Activated T-cell treated with anti-CD3 and anti-CD28 coated beads, Interleukin-2, amount 50 U/mL, for 4 hours (primary cell): ENCODE data around the gene ZNF695. TPM values are rescaled to one million over a fixed set of nuclear protein-coding genes. Genes with fewer than 3 reads are reported as not detected.
A peak's percentile ranks its signal among the peaks of the same experiment; 100 is the strongest.

ENCODE experiments used
- ATAC-seq, 2 donors: fragments of 200-7000 bp; cut with Tn5 transposase; one replicate each; pipeline ENCODE4 v1.10.0; 2021
- DNase-seq: peaks from one replicate; pipeline ENCODE4 v3.0.0-alpha.2; 2020
- H3K27me3 Mint-ChIP-seq: one replicate; pipeline ENCODE4 v1.8.0; 2021; ENCODE audit warnings: low read depth, mixed read lengths
- H3K36me3 Mint-ChIP-seq: one replicate; pipeline ENCODE4 v1.8.0; 2022; ENCODE audit warnings: mixed read lengths; ENCODE audit not compliant: insufficient read depth
- H3K4me1 Mint-ChIP-seq: one replicate; pipeline ENCODE4 v1.8.0; 2021; ENCODE audit warnings: low read depth, mixed read lengths
- H3K4me3 Mint-ChIP-seq: one replicate; pipeline ENCODE4 v1.8.0; 2021; ENCODE audit warnings: mild to moderate bottlenecking, moderate library complexity, mixed read lengths
- H3K9me3 Mint-ChIP-seq: one replicate; pipeline ENCODE4 v1.8.0; 2021; ENCODE audit warnings: mixed read lengths
- total RNA-seq, 3 donors: library from RNA; stranded (reverse); gene quantifications; one replicate each; pipeline ENCODE4 v1.2.1, GENCODE V29; 2021

Gene ZNF695
- total RNA-seq, 3 donors from 2014 or later, result 0.14 to 0.48 (median 0.29) TPM

- no peak overlapping the region for H3K4me3 Mint-ChIP-seq
- ATAC-seq (no peak), DNase-seq (no peak)
- H3K9me3 Mint-ChIP-seq, result peaks cover 82% of the 10 kb centered on the region
- H3K4me1 Mint-ChIP-seq, result no peaks in the 10 kb centered on the region
- peaks cover 16% of the 10 kb centered on the region for H3K36me3 Mint-ChIP-seq
- no peaks in the 10 kb centered on the region for H3K27me3 Mint-ChIP-seq
Measured at GRCh38 chr1:246987083-246987690, 20.7 kb downstream of the ZNF695 start.

GRCh38 chr1:246978785-246979184, 29.1 kb downstream of the ZNF695 start:
- DNase-seq, result no peak
- Mint-ChIP-seq H3K27me3 (peaks cover 5% of the 10 kb centered on the region), H3K4me1 (no peaks in the 10 kb centered on the region), H3K36me3 (peaks cover 3% of the 10 kb centered on the region), H3K9me3 (peaks cover 38% of the 10 kb centered on the region), H3K4me3 (no peak overlapping the region)
- ATAC-seq, result no peak

DNA sequence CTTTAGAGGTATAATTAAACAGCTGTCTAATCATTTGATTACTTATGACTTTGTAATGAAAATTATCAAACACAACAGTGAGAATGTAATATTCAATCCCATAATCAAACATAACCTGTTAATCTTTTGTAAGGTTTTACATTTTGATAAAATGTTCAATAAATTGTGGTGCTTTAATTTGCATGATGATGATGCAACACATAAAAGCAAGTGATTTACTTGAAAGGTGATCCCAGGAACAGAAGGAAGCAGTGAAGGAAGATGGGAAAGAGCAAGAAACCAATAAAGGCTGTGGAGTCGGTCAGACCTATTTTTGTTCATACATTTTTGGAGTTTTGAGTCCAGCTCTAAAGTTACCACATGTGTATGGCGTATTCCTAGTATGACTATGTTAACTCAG, 29.6 kb downstream of the ZNF695 start:
- Mint-ChIP-seq H3K4me1 (no peaks in the 10 kb centered on the region), H3K9me3 (peaks cover 37% of the 10 kb centered on the region), H3K4me3 (no peak overlapping the region), H3K27me3 (peaks cover 5% of the 10 kb centered on the region), H3K36me3 (peaks cover 3% of the 10 kb centered on the region)
- ATAC-seq (no peak), DNase-seq (no peak)

DNA sequence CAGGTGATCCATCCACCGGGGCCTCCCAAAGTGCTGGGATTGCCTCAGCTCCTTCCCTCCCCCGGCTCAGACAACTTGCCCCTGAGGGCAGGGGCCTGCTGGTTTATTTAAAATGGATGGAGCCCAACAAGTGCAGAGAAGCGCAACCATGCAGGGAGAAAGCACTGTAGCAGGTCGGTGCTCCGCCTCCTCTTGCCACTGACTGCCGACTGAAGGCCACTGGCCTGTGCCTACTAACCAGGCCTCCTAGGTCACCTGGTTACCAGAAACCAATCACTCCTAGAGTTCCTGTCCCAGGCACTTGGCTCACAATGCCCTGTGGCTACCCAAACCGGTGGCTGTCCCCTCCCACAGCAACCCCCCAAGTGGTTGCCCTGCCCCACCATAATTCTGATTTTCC, 35.9 kb downstream of the ZNF695 start:
- H3K9me3 Mint-ChIP-seq, result peaks cover 31% of the 10 kb centered on the region
- H3K4me1 Mint-ChIP-seq, result no peaks in the 10 kb centered on the region
- H3K4me3 Mint-ChIP-seq, result no peak overlapping the region
- ATAC-seq (no peak), DNase-seq (no peak)
- H3K36me3 Mint-ChIP-seq, result no peaks in the 10 kb centered on the region
- peaks cover 5% of the 10 kb centered on the region for H3K27me3 Mint-ChIP-seq

DNA sequence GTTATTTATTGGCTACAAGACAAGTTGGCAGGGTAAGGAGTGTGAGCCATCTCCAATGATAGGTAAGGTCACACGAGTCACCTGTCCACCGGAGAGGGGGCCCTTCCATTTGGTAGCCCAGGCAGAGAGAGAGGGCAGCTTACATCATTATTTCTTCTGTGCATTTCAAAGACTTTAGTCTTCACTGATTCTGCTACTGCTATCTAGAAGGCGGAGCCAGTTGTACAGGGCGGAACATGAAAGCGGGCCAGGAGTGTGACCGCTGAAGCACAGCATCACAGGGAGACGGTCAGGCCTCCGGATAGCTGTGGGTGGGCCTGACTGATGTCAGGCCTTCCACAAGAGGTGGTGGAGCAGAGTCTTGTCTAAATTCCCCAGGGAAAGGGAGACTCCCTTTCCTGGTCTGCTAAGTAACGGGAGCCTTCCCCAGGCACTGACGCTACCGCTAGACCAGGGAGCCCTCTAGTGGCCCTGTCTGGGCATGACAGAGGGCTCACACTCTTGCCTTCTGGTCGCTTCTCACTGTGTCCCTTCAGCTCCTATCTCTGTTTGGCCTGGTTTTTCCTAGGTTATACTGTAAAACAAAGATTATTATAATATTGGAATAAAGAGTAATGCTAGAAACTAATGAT, 36.7 kb downstream of the ZNF695 start:
- no peak for ATAC-seq
- DNase-seq, result peak; percentile 23
- Mint-ChIP-seq H3K4me1 (no peaks in the 10 kb centered on the region), H3K27me3 (peaks cover 5% of the 10 kb centered on the region), H3K36me3 (no peaks in the 10 kb centered on the region), H3K9me3 (peaks cover 28% of the 10 kb centered on the region), H3K4me3 (no peak overlapping the region)

DNA sequence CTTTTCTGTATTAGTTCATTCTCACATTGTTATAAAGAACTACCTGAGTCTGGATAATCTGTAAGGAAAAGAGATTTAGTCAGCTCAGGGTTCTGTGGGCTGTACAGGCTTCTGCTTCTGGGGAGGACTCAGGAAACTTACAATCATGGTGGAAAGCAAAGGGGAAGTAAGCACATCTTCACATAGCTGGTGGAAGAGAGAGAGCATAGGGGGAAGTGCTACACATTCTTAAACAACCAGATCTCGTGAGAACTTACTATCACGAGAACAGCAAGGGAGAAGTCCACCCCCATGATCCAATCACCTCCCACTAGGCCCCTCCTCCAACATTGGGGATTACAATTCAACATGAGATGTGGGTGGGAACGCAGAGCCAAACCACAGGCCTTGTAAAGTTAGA, 38.2 kb downstream of the ZNF695 start:
- ATAC-seq, result no peak
- Mint-ChIP-seq H3K4me3 (no peak overlapping the region), H3K4me1 (no peaks in the 10 kb centered on the region), H3K36me3 (no peaks in the 10 kb centered on the region), H3K9me3 (peaks cover 20% of the 10 kb centered on the region), H3K27me3 (no peaks in the 10 kb centered on the region)
- no peak for DNase-seq

DNA sequence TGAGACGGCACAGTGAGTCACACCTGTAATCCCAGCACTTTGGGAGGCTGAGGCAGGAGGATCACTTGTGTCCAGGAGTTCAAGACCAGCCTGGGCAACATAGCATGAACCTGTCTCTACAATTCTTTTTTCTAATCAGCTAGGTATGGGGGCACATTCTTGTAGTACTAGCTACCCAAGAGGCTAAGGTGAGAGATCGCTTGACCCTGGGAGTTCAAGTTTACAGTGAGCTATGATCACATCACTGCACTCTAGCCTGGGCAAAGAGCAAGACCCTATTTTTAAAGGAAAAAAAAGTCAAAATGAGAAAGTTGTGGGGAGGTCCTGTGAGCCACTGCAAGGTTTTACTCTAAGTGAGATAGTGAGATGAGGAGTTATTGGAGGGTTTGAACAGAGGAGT, 41.4 kb downstream of the ZNF695 start:
- Mint-ChIP-seq H3K4me1 (no peaks in the 10 kb centered on the region), H3K4me3 (no peak overlapping the region), H3K27me3 (peaks cover 2% of the 10 kb centered on the region), H3K9me3 (peaks cover 20% of the 10 kb centered on the region), H3K36me3 (no peaks in the 10 kb centered on the region)
- no peak for ATAC-seq
- DNase-seq, result no peak

GRCh38 chr1:246959944-246960693, 47.7 kb downstream of the ZNF695 start:
- Mint-ChIP-seq H3K27me3 (peaks cover 2% of the 10 kb centered on the region), H3K4me3 (no peak overlapping the region), H3K36me3 (no peaks in the 10 kb centered on the region), H3K4me1 (peaks cover 4% of the 10 kb centered on the region), H3K9me3 (no peaks in the 10 kb centered on the region)
- no peak for ATAC-seq
- DNase-seq, result no peak

- no peaks in the 10 kb centered on the region for H3K9me3 Mint-ChIP-seq
- DNase-seq (no peak), ATAC-seq (no peak)
- no peaks in the 10 kb centered on the region for H3K36me3 Mint-ChIP-seq
- no peaks in the 10 kb centered on the region for H3K4me1 Mint-ChIP-seq
- no peaks in the 10 kb centered on the region for H3K27me3 Mint-ChIP-seq
- no peak overlapping the region for H3K4me3 Mint-ChIP-seq
Measured at GRCh38 chr1:246954126-246954525, 53.7 kb downstream of the ZNF695 start.

- H3K27me3 Mint-ChIP-seq, result no peaks in the 10 kb centered on the region
- H3K9me3 Mint-ChIP-seq, result no peaks in the 10 kb centered on the region
- H3K4me3 Mint-ChIP-seq, result no peak overlapping the region
- no peaks in the 10 kb centered on the region for H3K4me1 Mint-ChIP-seq
- ATAC-seq, result no peak
- DNase-seq, result no peak
- no peaks in the 10 kb centered on the region for H3K36me3 Mint-ChIP-seq
Measured at GRCh38 chr1:246951413-246951812, 56.4 kb downstream of the ZNF695 start.

- no peak for ATAC-seq
- H3K4me1 Mint-ChIP-seq, result no peaks in the 10 kb centered on the region
- no peaks in the 10 kb centered on the region for H3K36me3 Mint-ChIP-seq
- no peaks in the 10 kb centered on the region for H3K27me3 Mint-ChIP-seq
- no peak overlapping the region for H3K4me3 Mint-ChIP-seq
- H3K9me3 Mint-ChIP-seq, result no peaks in the 10 kb centered on the region
- DNase-seq, result no peak
Measured at GRCh38 chr1:246949956-246950355, 57.9 kb downstream of the ZNF695 start.

- no peaks in the 10 kb centered on the region for H3K27me3 Mint-ChIP-seq
- no peak overlapping the region for H3K4me3 Mint-ChIP-seq
- H3K9me3 Mint-ChIP-seq, result no peaks in the 10 kb centered on the region
- ATAC-seq, result no peak
- H3K4me1 Mint-ChIP-seq, result no peaks in the 10 kb centered on the region
- H3K36me3 Mint-ChIP-seq, result no peaks in the 10 kb centered on the region
- DNase-seq, result no peak
Measured at GRCh38 chr1:246947255-246947654, 60.6 kb downstream of the ZNF695 start.

GRCh38 chr1:246946366-246946765, 61.5 kb downstream of the ZNF695 start:
- Mint-ChIP-seq H3K4me1 (no peaks in the 10 kb centered on the region), H3K4me3 (no peak overlapping the region), H3K9me3 (no peaks in the 10 kb centered on the region), H3K27me3 (no peaks in the 10 kb centered on the region), H3K36me3 (no peaks in the 10 kb centered on the region)
- ATAC-seq, result no peak
- no peak for DNase-seq
